K562 (cell line): Measurements from ENCODE around the gene HSPB7. TPM values are rescaled to one million over a fixed set of nuclear protein-coding genes. Genes with fewer than 3 reads are reported as not detected.

Experiments used
- CXXC5 ChIP-seq: fragments of 250-450 bp; sonication (Bioruptor Pico); IDR thresholded peaks from 2 replicates; pipeline ENCODE4 v1.8.0; 2022; ENCODE audit warnings: inconsistent platforms, mild to moderate bottlenecking, moderate library complexity
- MEIS2 ChIP-seq: fragments of 450-650 bp; IDR thresholded peaks from 2 replicates; pipeline ENCODE4 v1.6.1; 2014; ENCODE audit warnings: mild to moderate bottlenecking; ENCODE audit not compliant: partially characterized antibody
- NFE2L1 ChIP-seq: fragments of 450-650 bp; IDR thresholded peaks from 2 replicates; pipeline ENCODE4 v1.6.1; 2016; ENCODE audit warnings: missing genetic modification characterization, low read depth, mild to moderate bottlenecking, missing compliant biosample characterization, moderate library complexity, borderline replicate concordance
- NFIC ChIP-seq: fragments of 450-650 bp; IDR thresholded peaks from 2 replicates; pipeline ENCODE4 v1.6.1; 2017; ENCODE audit warnings: mild to moderate bottlenecking, inconsistent platforms
- RBM14 ChIP-seq: fragments of 200-400 bp; formaldehyde crosslinking; IDR thresholded peaks from 2 replicates; pipeline ENCODE4 v1.6.1; 2018; ENCODE audit warnings: low read depth, mild to moderate bottlenecking, low read length, moderate library complexity, borderline replicate concordance; ENCODE audit not compliant: insufficient read depth
- SREBF1 ChIP-seq: fragments of 150-350 bp; IDR thresholded peaks from 2 replicates; pipeline ENCODE4 v1.6.1; 2014; ENCODE audit warnings: antibody characterized with exemption, low read depth, low read length, borderline replicate concordance
- STAG1 ChIP-seq: sonication (generic); formaldehyde crosslinking; IDR thresholded peaks from 2 replicates; pipeline ENCODE4 v1.5.0; 2020; ENCODE audit warnings: missing genetic modification reagents, borderline replicate concordance
- STAT5B ChIP-seq: fragments of 250-450 bp; sonication (Bioruptor Pico); IDR thresholded peaks from 2 replicates; pipeline ENCODE4 v1.8.0; 2021; ENCODE audit warnings: mild to moderate bottlenecking, inconsistent platforms
- TOE1 ChIP-seq, 2 experiments: fragments of 450-650 bp in 1 of 2; sonication (generic) in 1 of 2; formaldehyde crosslinking in 1 of 2; IDR thresholded peaks; 2 replicates each; pipeline versions ENCODE4 v1.7.1 to v1.8.0; 2016 to 2022; ENCODE audit warnings: borderline replicate concordance in 2 of 2, mild to moderate bottlenecking in 2 of 2, antibody characterized with exemption in 1 of 2, inconsistent platforms in 1 of 2, low read depth in 1 of 2, missing genetic modification reagents in 1 of 2, moderate library complexity in 1 of 2
- ZBED1 ChIP-seq: IDR thresholded peaks from 2 replicates; pipeline ENCODE4 v1.6.1; 2014
- ZFX ChIP-seq: sonication (generic); formaldehyde crosslinking; IDR thresholded peaks from 2 replicates; pipeline ENCODE4 v1.8.0; 2022; ENCODE audit warnings: mild to moderate bottlenecking, missing genetic modification reagents, moderate library complexity
- ZNF140 ChIP-seq: fragments of 250-450 bp; sonication (Bioruptor Pico); IDR thresholded peaks from 2 replicates; pipeline ENCODE4 v1.8.0; 2021; ENCODE audit warnings: moderate library complexity, mild to moderate bottlenecking, inconsistent platforms
- polyA plus RNA-seq, 8 experiments: library from polyadenylated mRNA; depleted of rRNA in 4 of 8; stranded (reverse) in 5 of 8; unstranded in 3 of 8; fragments of >200 nt; fragmentation: Nextera tagmentation in 2 of 8; fragmentation: Illumina TruSeq in 1 of 8; extraction: Ambion mirVana in 2 of 8; extraction: Trizol in 1 of 8; gene quantifications; 2 replicates each; pipeline versions ENCODE4 v1.2.1 to v1.2.3, GENCODE V29; 2011 to 2014; ENCODE audit warnings: inconsistent platforms in 1 of 8, missing spikeins in 1 of 8
- total RNA-seq, 7 experiments: library from RNA; depleted of rRNA in 6 of 7; stranded (reverse); fragments of >200 nt in 6 of 7; fragmentation: Illumina TruSeq in 2 of 7; extraction: Trizol in 2 of 7; gene quantifications; 2 replicates each; pipeline versions ENCODE4 v1.2.1 to v1.2.3, GENCODE V29; 2011 to 2021; ENCODE audit warnings: low replicate concordance in 1 of 7
- TF ChIP-seq, protein P1 (sequence below): sonication (generic); formaldehyde crosslinking; IDR thresholded peaks from 2 replicates; pipeline ENCODE4 v1.8.0; 2023; ENCODE audit warnings: mild to moderate bottlenecking, missing genetic modification reagents
- TF ChIP-seq, protein P2 (sequence below): fragments of 250-450 bp; sonication (Bioruptor Pico); IDR thresholded peaks from 2 replicates; pipeline ENCODE4 v1.6.1; 2021; ENCODE audit warnings: mild to moderate bottlenecking
- TF ChIP-seq, protein P3 (sequence below), 2 experiments: IDR thresholded peaks; 2 replicates each; pipeline ENCODE4 v1.6.1; 2012; ENCODE audit warnings: improper control_type of control experiment in 2 of 2, low read depth in 2 of 2, low read length in 2 of 2, borderline replicate concordance in 1 of 2
- TF ChIP-seq, protein P4 (sequence below): fragments of 250-450 bp; sonication (Bioruptor Pico); IDR thresholded peaks from 2 replicates; pipeline ENCODE4 v1.8.0; 2022; ENCODE audit warnings: inconsistent platforms
- TF ChIP-seq, protein P5 (sequence below): fragments of 250-450 bp; sonication (Bioruptor Pico); IDR thresholded peaks from 2 replicates; pipeline ENCODE4 v1.8.0; 2022; ENCODE audit warnings: moderate library complexity, mild to moderate bottlenecking, inconsistent platforms

Gene HSPB7
- total and polyA plus RNA-seq, 9 of the 15 experiments (the other 6 are each of a cell fraction or from before 2014, with no cell fraction given), result 0.05 to 0.19 (median 0.07) TPM; not detected in 6

DNA sequence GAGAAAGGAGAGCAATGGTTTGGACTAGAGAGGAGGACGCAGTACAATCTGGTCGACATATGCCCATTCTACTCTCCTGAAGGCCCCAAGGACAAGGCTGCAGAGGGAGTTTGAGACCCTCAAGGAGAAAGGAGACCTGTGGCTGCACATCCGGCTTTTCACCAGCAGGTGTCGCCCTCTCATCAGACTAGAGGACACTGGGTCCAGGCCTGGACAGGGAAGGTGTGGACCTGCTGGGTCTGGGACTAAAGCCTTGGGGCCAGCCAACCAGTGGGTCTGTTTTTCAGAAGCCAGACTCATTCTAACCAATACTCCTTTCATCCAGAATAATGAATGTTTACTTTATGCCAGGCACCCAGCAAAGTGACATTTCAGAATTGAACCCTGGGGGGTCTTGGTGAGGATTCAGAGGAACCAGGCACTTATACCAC is 8.8 kb downstream of the HSPB7 start (continued):
- TF ChIP-seq RBM14, result no peak
- TF ChIP-seq ZBED1, result no peak
- TF ChIP-seq ZNF140 (CRISPR knock-in tag), result no peak
- TF ChIP-seq, protein P1, sequence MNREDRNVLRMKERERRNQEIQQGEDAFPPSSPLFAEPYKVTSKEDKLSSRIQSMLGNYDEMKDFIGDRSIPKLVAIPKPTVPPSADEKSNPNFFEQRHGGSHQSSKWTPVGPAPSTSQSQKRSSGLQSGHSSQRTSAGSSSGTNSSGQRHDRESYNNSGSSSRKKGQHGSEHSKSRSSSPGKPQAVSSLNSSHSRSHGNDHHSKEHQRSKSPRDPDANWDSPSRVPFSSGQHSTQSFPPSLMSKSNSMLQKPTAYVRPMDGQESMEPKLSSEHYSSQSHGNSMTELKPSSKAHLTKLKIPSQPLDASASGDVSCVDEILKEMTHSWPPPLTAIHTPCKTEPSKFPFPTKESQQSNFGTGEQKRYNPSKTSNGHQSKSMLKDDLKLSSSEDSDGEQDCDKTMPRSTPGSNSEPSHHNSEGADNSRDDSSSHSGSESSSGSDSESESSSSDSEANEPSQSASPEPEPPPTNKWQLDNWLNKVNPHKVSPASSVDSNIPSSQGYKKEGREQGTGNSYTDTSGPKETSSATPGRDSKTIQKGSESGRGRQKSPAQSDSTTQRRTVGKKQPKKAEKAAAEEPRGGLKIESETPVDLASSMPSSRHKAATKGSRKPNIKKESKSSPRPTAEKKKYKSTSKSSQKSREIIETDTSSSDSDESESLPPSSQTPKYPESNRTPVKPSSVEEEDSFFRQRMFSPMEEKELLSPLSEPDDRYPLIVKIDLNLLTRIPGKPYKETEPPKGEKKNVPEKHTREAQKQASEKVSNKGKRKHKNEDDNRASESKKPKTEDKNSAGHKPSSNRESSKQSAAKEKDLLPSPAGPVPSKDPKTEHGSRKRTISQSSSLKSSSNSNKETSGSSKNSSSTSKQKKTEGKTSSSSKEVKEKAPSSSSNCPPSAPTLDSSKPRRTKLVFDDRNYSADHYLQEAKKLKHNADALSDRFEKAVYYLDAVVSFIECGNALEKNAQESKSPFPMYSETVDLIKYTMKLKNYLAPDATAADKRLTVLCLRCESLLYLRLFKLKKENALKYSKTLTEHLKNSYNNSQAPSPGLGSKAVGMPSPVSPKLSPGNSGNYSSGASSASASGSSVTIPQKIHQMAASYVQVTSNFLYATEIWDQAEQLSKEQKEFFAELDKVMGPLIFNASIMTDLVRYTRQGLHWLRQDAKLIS (CRISPR knock-in tag), result no peak
- TF ChIP-seq, protein P2, sequence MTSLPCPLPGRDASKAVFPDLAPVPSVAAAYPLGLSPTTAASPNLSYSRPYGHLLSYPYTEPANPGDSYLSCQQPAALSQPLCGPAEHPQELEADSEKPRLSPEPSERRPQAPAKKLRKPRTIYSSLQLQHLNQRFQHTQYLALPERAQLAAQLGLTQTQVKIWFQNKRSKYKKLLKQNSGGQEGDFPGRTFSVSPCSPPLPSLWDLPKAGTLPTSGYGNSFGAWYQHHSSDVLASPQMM (CRISPR knock-in tag), result no peak
- TF ChIP-seq CXXC5 (CRISPR knock-in tag), result no peak
- TF ChIP-seq NFIC, result 0 out of 2 replicates have a peak, but pooled peaks have one; percentile 21
- no peak for TF ChIP-seq NFE2L1 (tag)
- TF ChIP-seq ZFX (CRISPR knock-in tag), result peak; percentile 40
- TF ChIP-seq, protein P3, sequence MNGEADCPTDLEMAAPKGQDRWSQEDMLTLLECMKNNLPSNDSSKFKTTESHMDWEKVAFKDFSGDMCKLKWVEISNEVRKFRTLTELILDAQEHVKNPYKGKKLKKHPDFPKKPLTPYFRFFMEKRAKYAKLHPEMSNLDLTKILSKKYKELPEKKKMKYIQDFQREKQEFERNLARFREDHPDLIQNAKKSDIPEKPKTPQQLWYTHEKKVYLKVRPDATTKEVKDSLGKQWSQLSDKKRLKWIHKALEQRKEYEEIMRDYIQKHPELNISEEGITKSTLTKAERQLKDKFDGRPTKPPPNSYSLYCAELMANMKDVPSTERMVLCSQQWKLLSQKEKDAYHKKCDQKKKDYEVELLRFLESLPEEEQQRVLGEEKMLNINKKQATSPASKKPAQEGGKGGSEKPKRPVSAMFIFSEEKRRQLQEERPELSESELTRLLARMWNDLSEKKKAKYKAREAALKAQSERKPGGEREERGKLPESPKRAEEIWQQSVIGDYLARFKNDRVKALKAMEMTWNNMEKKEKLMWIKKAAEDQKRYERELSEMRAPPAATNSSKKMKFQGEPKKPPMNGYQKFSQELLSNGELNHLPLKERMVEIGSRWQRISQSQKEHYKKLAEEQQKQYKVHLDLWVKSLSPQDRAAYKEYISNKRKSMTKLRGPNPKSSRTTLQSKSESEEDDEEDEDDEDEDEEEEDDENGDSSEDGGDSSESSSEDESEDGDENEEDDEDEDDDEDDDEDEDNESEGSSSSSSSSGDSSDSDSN (IDR thresholded peaks at IDR 0.05; ENCODE audit: borderline replicate concordance in 1 of 2, low read depth in 2 of 2, low read length in 2 of 2), result no peak
- no peak for TF ChIP-seq STAT5B (CRISPR knock-in tag)
- TF ChIP-seq, protein P4, sequence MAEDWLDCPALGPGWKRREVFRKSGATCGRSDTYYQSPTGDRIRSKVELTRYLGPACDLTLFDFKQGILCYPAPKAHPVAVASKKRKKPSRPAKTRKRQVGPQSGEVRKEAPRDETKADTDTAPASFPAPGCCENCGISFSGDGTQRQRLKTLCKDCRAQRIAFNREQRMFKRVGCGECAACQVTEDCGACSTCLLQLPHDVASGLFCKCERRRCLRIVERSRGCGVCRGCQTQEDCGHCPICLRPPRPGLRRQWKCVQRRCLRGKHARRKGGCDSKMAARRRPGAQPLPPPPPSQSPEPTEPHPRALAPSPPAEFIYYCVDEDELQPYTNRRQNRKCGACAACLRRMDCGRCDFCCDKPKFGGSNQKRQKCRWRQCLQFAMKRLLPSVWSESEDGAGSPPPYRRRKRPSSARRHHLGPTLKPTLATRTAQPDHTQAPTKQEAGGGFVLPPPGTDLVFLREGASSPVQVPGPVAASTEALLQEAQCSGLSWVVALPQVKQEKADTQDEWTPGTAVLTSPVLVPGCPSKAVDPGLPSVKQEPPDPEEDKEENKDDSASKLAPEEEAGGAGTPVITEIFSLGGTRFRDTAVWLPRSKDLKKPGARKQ (CRISPR knock-in tag), result no peak
- no peak for TF ChIP-seq MEIS2
- TF ChIP-seq STAG1 (CRISPR knock-in tag), result peak; percentile 88; the same call in 1 of the 2 replicates
- peak; percentile 35; the same call in 1 of the 2 replicates for TF ChIP-seq TOE1 (IDR thresholded peaks at IDR 0.05; ENCODE audit: borderline replicate concordance)
- TF ChIP-seq TOE1 (CRISPR knock-in tag; IDR thresholded peaks at IDR 0.05; ENCODE audit: borderline replicate concordance, low read depth), result 0 out of 2 replicates have a peak, but pooled peaks have one; percentile 46
- 0 out of 2 replicates have a peak, but pooled peaks have one; percentile 39 for TF ChIP-seq SREBF1
- TF ChIP-seq, protein P5, sequence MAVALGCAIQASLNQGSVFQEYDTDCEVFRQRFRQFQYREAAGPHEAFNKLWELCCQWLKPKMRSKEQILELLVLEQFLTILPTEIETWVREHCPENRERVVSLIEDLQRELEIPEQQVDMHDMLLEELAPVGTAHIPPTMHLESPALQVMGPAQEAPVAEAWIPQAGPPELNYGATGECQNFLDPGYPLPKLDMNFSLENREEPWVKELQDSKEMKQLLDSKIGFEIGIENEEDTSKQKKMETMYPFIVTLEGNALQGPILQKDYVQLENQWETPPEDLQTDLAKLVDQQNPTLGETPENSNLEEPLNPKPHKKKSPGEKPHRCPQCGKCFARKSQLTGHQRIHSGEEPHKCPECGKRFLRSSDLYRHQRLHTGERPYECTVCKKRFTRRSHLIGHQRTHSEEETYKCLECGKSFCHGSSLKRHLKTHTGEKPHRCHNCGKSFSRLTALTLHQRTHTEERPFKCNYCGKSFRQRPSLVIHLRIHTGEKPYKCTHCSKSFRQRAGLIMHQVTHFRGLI (CRISPR knock-in tag), result no peak
